Mesothelial cell of epicardium (in vitro differentiated cells): ENCODE results near the gene F11R. TPM values are rescaled to one million over a fixed set of nuclear protein-coding genes. Genes with fewer than 3 reads are reported as not detected.

ENCODE experiments used
- DNase-seq, 2 experiments: peaks; one replicate each; pipeline ENCODE4 v3.0.0; 2021; ENCODE audit warnings: low spot score in 2 of 2; ENCODE audit not compliant: unreplicated experiment in 2 of 2
- H3K27ac Mint-ChIP-seq: 2 replicates; pipeline ENCODE4 v1.8.0; 2021; ENCODE audit warnings: mixed read lengths
- H3K27me3 Mint-ChIP-seq: 2 replicates; pipeline ENCODE4 v1.8.0; 2021; ENCODE audit warnings: low read depth, mixed read lengths
- H3K36me3 Mint-ChIP-seq: 2 replicates; pipeline ENCODE4 v1.8.0; 2021; ENCODE audit warnings: mixed read lengths
- H3K4me1 Mint-ChIP-seq: 2 replicates; pipeline ENCODE4 v1.8.0; 2021; ENCODE audit warnings: mixed read lengths
- H3K4me3 Mint-ChIP-seq: 2 replicates; pipeline ENCODE4 v1.8.0; 2021; ENCODE audit warnings: mild to moderate bottlenecking, moderate library complexity, mixed read lengths
- H3K9me3 Mint-ChIP-seq: 2 replicates; pipeline ENCODE4 v1.8.0; 2021; ENCODE audit warnings: mixed read lengths
- total RNA-seq: library from RNA; stranded (reverse); gene quantifications from 3 replicates; pipeline ENCODE4 v1.2.1, GENCODE V29; 2021
- TF ChIP-seq, protein P1 (sequence below): fragments of 200-600 bp; sonication (generic); IDR thresholded peaks from one replicate; pipeline ENCODE4 v1.5.0; 2021; ENCODE audit warnings: antibody characterized with exemption; ENCODE audit not compliant: unreplicated experiment

F11R gene
- total RNA-seq, 1 donor from 2014 or later = 114 TPM

- TF ChIP-seq, protein P1, sequence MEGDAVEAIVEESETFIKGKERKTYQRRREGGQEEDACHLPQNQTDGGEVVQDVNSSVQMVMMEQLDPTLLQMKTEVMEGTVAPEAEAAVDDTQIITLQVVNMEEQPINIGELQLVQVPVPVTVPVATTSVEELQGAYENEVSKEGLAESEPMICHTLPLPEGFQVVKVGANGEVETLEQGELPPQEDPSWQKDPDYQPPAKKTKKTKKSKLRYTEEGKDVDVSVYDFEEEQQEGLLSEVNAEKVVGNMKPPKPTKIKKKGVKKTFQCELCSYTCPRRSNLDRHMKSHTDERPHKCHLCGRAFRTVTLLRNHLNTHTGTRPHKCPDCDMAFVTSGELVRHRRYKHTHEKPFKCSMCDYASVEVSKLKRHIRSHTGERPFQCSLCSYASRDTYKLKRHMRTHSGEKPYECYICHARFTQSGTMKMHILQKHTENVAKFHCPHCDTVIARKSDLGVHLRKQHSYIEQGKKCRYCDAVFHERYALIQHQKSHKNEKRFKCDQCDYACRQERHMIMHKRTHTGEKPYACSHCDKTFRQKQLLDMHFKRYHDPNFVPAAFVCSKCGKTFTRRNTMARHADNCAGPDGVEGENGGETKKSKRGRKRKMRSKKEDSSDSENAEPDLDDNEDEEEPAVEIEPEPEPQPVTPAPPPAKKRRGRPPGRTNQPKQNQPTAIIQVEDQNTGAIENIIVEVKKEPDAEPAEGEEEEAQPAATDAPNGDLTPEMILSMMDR = no peak
- Mint-ChIP-seq H3K4me1 (no peaks in the 10 kb centered on the region), H3K36me3 (no peaks in the 10 kb centered on the region), H3K27me3 (peaks cover 17% of the 10 kb centered on the region), H3K4me3 (no peak overlapping the region), H3K9me3 (no peaks in the 10 kb centered on the region), H3K27ac (no peak overlapping the region)
- no peak for DNase-seq
Observed at GRCh38 chr1:161061419-161061818, 40.5 kb upstream of the F11R start.

DNA sequence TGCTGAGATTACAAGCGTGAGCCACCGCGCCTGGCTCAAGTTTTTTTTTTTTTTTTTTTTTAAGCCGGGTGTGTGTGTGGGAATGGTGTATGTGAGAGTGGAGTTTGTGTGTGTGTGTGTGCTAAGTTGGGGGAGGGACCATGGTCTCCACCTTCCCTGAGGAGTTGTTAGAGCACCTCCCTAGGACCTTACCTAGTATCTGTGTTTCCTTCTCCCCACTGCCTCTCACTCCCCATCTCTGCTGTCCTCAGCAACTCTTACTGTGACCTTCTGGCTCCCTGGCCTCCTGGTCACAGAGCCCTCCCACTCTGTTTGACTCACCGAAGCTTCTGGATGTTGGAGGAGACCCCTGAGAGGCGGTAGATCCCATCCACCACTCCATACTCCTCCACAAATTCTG lies 38.3 kb upstream of the F11R start:
- H3K4me1 Mint-ChIP-seq = no peaks in the 10 kb centered on the region
- no peaks in the 10 kb centered on the region for H3K36me3 Mint-ChIP-seq
- H3K27me3 Mint-ChIP-seq = peaks cover 14% of the 10 kb centered on the region
- H3K9me3 Mint-ChIP-seq = no peaks in the 10 kb centered on the region
- DNase-seq = no peak
- H3K4me3 Mint-ChIP-seq = no peak overlapping the region
- H3K27ac Mint-ChIP-seq = no peak overlapping the region
- TF ChIP-seq, protein P1 = no peak

DNA sequence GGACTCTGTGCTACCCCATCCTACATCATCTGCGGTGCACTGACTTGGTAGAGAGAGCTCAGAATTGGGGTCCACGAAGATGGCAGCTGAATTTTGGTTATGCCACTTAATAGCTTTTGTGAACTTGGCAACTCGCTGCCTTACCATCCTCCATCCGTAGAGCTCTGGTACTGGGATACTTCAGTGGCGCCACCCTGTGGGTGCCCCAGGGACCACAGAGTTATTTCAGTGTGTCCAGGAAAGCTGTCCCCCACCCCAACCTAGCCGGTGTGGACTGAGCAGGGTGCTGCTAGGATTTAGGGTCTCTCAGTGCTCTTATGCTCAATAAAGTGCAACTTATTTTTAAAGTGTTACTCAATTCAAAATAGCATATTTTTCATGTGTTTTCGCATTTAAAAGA lies 33.9 kb upstream of the F11R start:
- H3K4me3 Mint-ChIP-seq = no peak overlapping the region

DNA sequence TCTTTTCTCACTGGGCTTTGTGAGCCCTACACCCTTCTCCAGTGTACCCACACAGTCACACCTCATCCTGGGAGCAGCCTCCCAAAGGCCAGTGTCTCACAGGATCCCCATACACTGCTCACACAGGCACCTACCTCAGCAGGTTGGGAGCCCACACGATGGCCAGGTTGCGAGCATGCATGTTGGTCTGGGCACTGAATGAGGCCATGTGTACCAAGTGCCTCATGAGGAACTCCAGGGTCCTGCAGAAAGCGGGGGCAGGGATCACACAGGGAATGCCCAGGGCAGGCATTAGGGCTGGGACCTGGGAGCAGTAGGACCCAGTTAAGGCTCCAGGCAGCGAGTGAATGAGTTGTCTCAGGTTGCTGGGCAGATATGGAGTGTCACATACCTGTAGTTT lies 33.3 kb upstream of the F11R start:
- Mint-ChIP-seq H3K9me3 (no peaks in the 10 kb centered on the region), H3K36me3 (peaks cover 1% of the 10 kb centered on the region), H3K4me3 (no peak overlapping the region), H3K27me3 (no peaks in the 10 kb centered on the region), H3K4me1 (no peaks in the 10 kb centered on the region), H3K27ac (no peak overlapping the region)
- TF ChIP-seq, protein P1 = no peak
- no peak for DNase-seq

More for the DNA sequence above, 33.9 kb upstream of the F11R start:
- Mint-ChIP-seq H3K9me3 (no peaks in the 10 kb centered on the region), H3K4me1 (no peaks in the 10 kb centered on the region), H3K27me3 (no peaks in the 10 kb centered on the region), H3K36me3 (no peaks in the 10 kb centered on the region), H3K27ac (no peak overlapping the region)
- TF ChIP-seq, protein P1 = peak; percentile 14
- DNase-seq = no peak

- Mint-ChIP-seq H3K4me3 (no peak overlapping the region), H3K9me3 (peaks cover 10% of the 10 kb centered on the region), H3K4me1 (no peaks in the 10 kb centered on the region), H3K27ac (no peak overlapping the region), H3K27me3 (no peaks in the 10 kb centered on the region), H3K36me3 (peaks cover 11% of the 10 kb centered on the region)
- TF ChIP-seq, protein P1 = no peak
- no peak for DNase-seq
Observed at GRCh38 chr1:161052899-161053298, 31.9 kb upstream of the F11R start.

- DNase-seq = no peak
- Mint-ChIP-seq H3K4me1 (peaks cover 5% of the 10 kb centered on the region), H3K27me3 (no peaks in the 10 kb centered on the region), H3K4me3 (no peak overlapping the region), H3K36me3 (peaks cover 24% of the 10 kb centered on the region), H3K27ac (no peak overlapping the region), H3K9me3 (peaks cover 24% of the 10 kb centered on the region)
- TF ChIP-seq, protein P1 = no peak
Observed at GRCh38 chr1:161051219-161051618, 30.3 kb upstream of the F11R start.
